HepG2 (cell line): ENCODE measurements around the gene NR3C2.

Source experiments
- ARNTL ChIP-seq: sonication (generic); formaldehyde crosslinking; IDR thresholded peaks from 2 replicates; pipeline ENCODE4 v1.4.0; 2020; ENCODE audit warnings: mild to moderate bottlenecking, missing genetic modification reagents
- IKZF1 ChIP-seq: fragments of 450-650 bp; IDR thresholded peaks from 2 replicates; pipeline ENCODE4 v1.7.1; 2016
- JARID2 ChIP-seq: sonication (generic); formaldehyde crosslinking; IDR thresholded peaks from 2 replicates; pipeline ENCODE4 v1.8.1; 2023; ENCODE audit warnings: missing genetic modification reagents, inconsistent platforms; ENCODE audit not compliant: insufficient replicate concordance
- JDP2 ChIP-seq: sonication (generic); formaldehyde crosslinking; IDR thresholded peaks from 2 replicates; pipeline ENCODE4 v1.8.1; 2022; ENCODE audit warnings: missing genetic modification reagents, borderline replicate concordance
- NFRKB ChIP-seq: fragments of 450-650 bp; IDR thresholded peaks from 2 replicates; pipeline ENCODE4 v1.6.1; 2017
- SP5 ChIP-seq: IDR thresholded peaks from 2 replicates; pipeline ENCODE4 v1.6.1; 2016; ENCODE audit warnings: low read depth, borderline replicate concordance
- TCF12 ChIP-seq, 2 experiments: fragments of 450-650 bp in 1 of 2; sonication (generic) in 1 of 2; formaldehyde crosslinking in 1 of 2; IDR thresholded peaks; 2 replicates each; pipeline versions ENCODE4 v1.6.1 to v1.8.0; 2017 to 2022; ENCODE audit warnings: antibody characterized with exemption in 1 of 2, mild to moderate bottlenecking in 1 of 2, missing genetic modification reagents in 1 of 2, moderate library complexity in 1 of 2
- TFDP1 ChIP-seq: IDR thresholded peaks from 2 replicates; pipeline ENCODE4 v1.6.1; 2016; ENCODE audit warnings: missing compliant biosample characterization, missing genetic modification reagents, borderline replicate concordance
- TF ChIP-seq, protein P1 (sequence below): sonication (generic); formaldehyde crosslinking; IDR thresholded peaks from 2 replicates; pipeline ENCODE4 v1.5.0; 2020; ENCODE audit warnings: mild to moderate bottlenecking, missing genetic modification reagents, moderate library complexity
- TF ChIP-seq, protein P2 (sequence below): sonication (generic); formaldehyde crosslinking; IDR thresholded peaks from 2 replicates; pipeline ENCODE4 v1.4.0; 2020; ENCODE audit warnings: missing genetic modification reagents

DNA sequence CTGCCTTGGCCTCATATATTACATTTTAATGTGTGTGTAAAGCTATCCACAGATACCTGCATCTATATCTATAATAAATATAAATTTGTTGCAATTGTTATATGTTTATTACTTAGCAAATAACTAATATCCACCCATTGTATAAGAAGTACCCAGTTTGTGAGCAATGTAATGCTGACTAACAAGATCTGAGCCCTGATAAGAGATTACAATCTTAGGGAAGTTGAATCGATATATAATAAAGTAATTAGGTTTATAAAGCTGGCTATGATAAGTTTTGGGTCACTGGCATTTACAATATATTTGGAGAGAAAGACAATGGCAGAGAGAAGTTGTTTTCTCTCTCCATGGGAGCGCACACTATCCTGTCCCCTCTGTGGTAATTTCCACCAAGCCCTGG is 280.6 kb downstream of the NR3C2 start:
- TF ChIP-seq TCF12 (IDR thresholded peaks at IDR 0.05): no peak
- TF ChIP-seq TCF12 (CRISPR knock-in tag; IDR thresholded peaks at IDR 0.05): no peak
- no peak for TF ChIP-seq JDP2 (CRISPR knock-in tag)
- TF ChIP-seq TFDP1 (CRISPR knock-in tag): no peak
- TF ChIP-seq ARNTL (CRISPR knock-in tag): no peak
- TF ChIP-seq IKZF1: no peak
- TF ChIP-seq JARID2 (CRISPR knock-in tag): no peak
- TF ChIP-seq, protein P1, sequence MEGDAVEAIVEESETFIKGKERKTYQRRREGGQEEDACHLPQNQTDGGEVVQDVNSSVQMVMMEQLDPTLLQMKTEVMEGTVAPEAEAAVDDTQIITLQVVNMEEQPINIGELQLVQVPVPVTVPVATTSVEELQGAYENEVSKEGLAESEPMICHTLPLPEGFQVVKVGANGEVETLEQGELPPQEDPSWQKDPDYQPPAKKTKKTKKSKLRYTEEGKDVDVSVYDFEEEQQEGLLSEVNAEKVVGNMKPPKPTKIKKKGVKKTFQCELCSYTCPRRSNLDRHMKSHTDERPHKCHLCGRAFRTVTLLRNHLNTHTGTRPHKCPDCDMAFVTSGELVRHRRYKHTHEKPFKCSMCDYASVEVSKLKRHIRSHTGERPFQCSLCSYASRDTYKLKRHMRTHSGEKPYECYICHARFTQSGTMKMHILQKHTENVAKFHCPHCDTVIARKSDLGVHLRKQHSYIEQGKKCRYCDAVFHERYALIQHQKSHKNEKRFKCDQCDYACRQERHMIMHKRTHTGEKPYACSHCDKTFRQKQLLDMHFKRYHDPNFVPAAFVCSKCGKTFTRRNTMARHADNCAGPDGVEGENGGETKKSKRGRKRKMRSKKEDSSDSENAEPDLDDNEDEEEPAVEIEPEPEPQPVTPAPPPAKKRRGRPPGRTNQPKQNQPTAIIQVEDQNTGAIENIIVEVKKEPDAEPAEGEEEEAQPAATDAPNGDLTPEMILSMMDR (CRISPR knock-in tag): no peak
- TF ChIP-seq SP5 (CRISPR knock-in tag): no peak
- TF ChIP-seq, protein P2, sequence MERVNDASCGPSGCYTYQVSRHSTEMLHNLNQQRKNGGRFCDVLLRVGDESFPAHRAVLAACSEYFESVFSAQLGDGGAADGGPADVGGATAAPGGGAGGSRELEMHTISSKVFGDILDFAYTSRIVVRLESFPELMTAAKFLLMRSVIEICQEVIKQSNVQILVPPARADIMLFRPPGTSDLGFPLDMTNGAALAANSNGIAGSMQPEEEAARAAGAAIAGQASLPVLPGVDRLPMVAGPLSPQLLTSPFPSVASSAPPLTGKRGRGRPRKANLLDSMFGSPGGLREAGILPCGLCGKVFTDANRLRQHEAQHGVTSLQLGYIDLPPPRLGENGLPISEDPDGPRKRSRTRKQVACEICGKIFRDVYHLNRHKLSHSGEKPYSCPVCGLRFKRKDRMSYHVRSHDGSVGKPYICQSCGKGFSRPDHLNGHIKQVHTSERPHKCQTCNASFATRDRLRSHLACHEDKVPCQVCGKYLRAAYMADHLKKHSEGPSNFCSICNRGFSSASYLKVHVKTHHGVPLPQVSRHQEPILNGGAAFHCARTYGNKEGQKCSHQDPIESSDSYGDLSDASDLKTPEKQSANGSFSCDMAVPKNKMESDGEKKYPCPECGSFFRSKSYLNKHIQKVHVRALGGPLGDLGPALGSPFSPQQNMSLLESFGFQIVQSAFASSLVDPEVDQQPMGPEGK (CRISPR knock-in tag): no peak
- TF ChIP-seq NFRKB: no peak
